Epithelial cell of prostate (primary cell): Measurements from ENCODE around the gene DDX31.

Experiments
- DNase-seq: peaks from one replicate; pipeline ENCODE4 v3.0.0-alpha.2; 2011; ENCODE audit warnings: low read depth, low spot score
- H3K27ac ChIP-seq: fragments of 450-650 bp; 2 replicates; pipeline ENCODE4 v1.5.1; 2017; ENCODE audit warnings: mild to moderate bottlenecking

The DDX31 gene

DNA sequence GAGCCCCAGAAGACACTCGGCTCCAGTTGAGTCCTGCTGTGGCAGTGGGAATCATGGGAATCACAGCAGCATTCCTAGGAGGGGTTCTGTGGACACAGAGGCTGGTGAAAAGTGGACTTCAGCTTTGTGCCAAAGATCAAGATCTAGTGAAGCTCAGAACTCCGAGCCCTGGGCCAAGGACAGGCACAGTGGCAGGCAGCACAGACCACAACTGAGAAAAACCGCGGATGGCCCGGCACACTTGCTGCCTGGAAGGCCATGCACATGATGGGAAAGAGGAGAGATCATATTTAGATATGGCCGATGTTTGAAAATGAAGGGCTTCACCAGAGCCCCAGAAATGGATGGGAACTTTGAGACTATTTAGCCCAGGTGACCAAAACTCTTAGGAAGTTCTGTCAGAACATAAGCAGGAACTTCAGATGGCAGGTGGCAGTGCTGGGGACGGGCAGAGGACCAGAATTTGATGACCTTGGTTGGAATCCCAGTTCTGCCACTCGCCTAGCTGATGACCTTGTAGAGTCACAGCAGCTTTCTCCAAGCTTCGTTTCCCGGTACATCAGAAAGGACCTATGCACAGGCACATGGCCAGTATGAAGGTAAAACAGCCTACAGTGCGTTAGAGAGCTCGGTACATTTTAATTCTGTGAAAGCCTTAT lies 69.3 kb downstream of the DDX31 start:
- no peak overlapping the region for H3K27ac ChIP-seq
- no peak for DNase-seq

DNA sequence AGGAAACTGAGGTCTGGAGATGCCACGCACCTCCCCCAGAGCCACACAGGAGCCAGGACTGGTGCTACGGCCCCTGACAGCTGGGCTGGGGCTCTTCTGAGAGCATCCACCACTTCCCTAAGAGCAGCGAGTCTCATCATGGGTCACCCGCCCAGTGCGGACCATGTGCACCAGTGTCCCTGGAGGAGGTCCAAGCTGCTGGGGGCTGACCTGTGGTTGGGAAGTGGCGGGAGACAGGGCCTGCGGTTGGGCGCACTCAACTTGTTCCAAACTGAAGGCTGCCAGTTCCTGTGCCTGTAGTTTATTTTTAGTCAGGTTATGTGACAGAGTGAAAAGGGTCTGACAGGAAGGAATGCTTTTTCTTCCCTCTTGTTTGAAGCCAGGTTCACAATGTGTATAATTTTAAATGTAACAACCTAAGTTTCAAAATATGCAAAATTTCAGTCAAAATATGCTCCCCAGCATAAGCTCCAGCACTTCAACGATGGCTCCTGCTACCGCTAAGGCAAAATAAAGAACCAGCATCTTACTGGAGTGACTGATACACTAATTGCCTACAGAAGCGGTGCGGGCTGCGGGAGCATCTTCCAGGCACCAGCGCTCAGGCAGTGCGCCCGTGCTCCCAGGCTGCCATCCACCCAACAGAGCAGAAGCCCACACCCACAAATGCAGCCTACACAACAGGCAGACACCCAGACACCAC lies 72.6 kb downstream of the DDX31 start:
- DNase-seq, result no peak
- no peak overlapping the region for H3K27ac ChIP-seq

DNA sequence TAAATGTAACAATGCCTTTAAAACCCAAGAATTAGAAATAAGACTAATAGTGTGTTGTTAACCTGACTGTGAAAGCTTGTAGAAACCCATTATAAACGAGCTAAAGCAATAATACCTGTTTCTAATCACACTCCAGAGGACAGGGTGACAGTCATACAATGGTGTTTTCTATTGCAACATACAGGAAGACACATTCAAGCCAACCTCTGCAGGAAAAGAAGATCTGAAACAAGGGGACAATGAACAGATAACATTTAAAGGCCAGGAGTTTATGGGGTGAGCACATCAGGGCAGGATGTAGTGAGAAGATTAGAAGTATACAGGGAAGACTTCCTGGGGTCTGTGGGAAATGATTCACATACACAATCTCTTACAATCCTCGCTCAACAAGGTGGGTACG lies 73.6 kb downstream of the DDX31 start:
- DNase-seq, result no peak
- no peak overlapping the region for H3K27ac ChIP-seq

DNA sequence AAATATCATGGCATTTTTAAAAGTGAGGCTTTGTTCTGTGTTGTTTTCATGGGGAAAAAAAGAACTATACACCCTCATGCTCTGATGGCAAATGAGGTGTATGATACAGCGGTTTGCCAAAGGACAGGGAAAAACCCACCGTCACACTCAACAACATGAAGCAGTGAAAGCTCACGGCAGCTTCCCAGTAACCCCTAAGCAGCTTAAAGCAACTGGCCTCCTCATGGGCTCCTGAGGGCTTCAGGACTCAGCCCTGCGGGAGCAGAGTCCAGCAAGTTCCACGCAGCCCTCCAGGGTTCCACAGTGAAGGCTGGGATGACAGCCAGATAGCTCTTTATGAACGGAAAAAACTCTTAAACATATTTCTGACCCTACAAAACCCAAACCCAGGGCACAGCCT lies 74.5 kb downstream of the DDX31 start:
- DNase-seq, result no peak
- H3K27ac ChIP-seq, result no peak overlapping the region

DNA sequence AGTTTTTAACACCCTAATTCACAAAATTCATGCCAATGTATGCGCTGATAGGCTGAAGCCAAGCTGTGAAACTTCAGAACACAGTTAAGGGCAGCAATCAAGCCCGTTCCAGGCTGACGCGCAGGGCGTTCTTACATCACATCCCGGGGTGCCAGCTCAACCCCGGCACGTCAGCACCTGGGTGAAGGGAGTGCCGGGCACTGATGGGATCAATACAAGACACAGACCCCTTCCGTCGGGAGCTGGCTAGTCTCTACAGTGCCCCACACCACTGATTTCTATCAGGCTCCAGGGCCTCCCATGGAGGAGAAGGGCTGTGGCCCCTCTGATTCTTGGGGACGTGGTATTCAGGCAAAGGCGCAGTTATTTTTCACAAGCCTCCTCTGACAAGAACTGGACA lies 75.4 kb downstream of the DDX31 start:
- no peak for DNase-seq
- no peak overlapping the region for H3K27ac ChIP-seq

DNA sequence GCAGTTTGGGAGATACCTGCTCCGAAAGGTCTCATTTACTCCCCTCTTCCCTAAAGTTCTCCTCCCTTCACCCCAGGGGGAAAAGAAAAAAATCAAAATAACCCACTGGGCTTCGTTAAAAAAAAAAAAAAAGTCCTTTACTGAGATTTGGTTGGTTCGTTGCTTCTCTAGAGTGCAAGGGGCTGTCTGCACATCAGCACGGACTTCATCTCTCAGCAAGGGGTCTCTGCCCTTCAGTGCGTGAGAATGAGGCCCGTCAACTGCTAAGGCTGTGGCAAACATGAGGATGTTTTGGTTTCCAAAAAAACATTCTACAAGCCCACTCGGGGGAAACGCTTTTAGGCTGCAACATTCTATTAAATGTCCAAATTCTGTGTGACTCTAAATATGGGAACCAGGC lies 77.3 kb downstream of the DDX31 start:
- DNase-seq, result no peak
- H3K27ac ChIP-seq, result no peak overlapping the region

DNA sequence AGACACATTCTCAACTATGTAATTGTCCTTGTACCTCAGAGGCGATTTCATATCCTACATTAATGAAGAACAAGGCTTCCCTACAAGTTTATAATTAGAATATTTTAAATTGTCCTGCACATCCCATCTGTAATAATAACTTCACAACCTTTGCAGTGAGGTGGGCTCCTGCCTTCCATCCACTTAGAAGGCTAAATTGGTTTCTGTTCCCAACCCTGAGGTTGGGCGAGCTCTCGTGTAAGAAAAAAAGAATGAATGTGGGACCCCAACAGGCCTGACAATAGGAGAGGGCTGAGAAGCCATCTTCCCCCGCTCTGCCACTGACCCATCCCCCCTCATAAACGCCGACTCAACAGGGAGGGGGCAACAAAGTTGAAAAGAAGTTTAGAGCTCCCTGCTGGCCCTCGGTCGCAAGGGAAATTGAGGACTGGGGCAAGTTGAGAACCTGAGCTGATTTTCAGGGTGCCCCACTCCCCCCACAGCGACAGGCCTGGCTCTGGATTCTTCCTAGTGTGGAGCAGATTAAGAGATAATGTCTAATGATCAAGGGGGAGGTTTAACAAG lies 78.0 kb downstream of the DDX31 start:
- DNase-seq, result no peak

DNA sequence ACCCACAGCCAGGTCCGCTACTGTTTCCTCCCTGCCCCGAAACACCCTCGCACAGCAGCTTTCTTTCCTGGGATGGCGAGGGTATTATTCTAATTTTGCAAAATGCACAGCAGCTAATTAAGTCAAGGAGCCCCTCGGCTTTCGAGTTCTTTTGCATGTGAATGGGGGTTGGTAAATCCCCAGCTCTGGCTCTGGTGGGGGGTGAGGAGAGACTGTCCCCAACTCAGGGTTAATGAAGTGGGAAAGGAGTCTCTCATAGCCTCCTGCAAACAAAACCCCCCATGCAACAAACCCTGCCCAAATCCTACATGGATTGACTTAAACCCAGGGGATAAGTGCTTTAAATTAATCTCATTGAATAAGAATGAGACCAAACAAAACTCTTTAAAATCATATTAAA lies 78.5 kb downstream of the DDX31 start:
- DNase-seq, result no peak
- no peak overlapping the region for H3K27ac ChIP-seq

More for the DNA sequence above, 78.0 kb downstream of the DDX31 start:
- H3K27ac ChIP-seq, result no peak overlapping the region

DNA sequence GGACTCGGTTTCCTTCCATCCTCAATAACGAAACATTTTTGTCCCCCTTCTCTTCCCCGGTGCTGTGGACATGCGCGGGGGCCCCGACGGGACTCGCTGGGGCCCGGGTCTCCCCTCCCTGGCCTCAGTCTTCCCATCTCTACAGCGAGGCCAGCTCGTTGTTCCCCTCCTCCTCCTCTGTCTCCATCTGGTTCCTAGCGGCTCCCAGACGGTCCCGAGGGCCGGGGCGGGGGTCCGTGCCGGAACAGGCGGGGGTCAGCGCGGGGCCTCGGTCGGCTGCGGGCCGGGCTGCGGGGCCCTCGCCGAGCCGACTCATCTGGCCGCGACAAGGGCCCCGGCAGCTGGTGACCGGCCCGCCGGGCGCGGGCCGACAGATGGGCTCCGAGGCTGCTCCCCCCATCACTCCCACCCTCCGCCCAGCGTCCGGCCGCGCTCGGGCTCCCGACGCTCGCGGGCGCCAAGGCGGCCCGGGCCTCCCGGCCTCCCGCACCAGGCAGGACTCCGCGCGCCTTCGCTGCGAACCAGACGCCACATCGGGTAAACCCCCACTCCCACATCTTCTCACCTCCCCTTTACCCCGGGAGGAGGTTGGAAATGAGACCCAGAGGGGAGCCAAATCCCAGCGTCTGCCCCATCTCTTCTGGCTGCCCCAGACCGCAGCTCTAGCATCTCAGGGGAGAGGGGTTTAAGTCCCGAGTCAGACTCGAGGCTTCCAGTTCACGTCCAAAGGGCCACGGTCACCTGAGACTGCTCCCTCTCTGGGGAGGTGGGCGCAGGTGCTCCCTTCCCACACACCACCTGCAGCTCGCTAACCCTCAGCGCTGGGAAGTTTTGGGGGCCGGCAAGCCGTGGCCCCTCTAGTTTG lies 79.2 kb downstream of the DDX31 start:
- no peak for DNase-seq

DNA sequence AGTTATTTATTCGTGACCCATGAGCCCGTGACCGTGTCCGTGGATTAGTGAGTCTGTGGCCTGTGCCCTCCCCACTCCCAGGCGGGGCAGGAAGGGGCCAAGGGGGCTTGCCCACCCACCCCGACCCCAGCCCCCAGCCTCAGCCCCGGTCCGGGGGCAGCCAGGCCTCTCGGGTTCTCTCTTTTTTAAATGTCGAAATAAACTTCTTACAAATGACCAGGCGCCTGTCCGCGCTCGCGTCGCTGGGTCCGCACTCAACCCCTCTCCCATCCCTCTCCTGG lies 79.8 kb downstream of the DDX31 start:
- DNase-seq, result no peak
- H3K27ac ChIP-seq, result no peak overlapping the region

More for the DNA sequence above, 79.2 kb downstream of the DDX31 start:
- H3K27ac ChIP-seq, result no peak overlapping the region

DNA sequence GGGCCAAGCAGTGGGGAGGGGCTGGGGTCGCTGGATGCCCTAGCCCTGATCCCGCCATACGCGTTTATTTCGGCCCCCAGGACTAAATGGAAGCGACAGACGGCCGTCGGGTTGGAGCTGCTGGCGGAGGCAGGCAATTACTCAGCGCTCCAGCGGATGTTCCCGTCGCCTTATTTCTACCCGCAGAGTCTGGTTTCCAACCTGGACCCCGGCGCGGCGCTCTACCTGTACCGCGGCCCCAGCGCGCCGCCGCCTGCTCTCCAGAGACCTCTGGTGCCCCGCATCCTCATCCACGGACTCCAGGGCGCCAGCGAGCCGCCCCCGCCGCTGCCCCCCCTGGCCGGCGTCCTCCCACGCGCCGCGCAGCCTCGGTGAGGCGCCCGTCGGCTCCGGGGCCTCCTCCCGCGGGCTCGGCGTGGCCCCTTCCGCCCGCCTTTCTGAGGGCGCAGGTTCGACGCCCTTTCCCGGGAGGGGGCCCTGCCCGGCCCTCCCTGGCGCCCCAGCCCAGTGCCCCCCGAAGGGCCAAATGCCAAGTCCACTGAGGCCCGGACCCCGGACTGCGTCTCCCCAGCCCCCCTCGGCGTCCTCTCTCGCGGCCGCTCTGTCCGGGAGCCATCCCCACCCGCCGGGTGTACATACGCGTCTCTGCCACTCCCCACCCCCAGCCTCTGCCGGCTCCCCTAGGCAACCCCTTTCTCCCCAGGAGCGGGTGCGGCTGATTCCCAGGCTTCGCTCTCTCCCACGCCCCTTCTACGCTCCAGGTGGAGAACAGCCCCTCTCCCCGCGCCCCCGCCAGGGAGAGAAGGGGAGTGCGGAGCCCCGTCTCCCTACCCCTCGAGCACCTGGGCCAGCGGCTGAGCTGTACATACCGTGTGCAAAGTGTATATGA lies 80.4 kb downstream of the DDX31 start:
- no peak overlapping the region for H3K27ac ChIP-seq
- DNase-seq, result no peak

DNA sequence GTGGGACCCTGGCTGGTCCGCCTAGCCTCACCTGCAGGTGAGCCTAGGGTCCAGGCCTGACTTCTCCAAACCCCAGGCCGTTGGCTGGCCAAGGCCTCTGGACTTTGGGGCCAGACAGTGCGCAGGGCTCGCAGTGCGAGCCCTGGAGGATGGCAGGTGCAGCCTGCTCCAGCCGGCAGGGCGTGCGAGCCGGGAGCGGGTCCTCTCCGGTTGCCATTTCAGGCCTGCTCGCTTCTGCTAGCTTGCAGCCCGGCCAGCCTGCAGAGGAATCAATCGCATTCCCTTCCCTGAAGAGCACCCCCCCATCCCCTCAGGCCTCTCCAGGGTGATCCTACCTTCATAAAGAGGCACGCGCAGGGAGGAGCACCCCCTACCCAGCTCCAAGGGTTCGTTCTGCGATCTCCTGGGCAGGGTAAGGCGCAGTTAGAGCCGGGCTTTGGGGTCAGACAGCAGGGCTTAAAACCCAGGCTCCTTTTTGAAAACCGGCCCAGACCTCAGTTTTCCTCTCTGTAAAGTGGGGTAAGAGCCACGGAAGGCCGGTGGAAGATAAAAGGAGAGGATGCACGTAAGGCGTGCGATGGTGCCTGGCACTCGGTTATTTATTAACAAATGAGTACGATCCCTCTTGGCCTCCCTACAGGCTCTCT lies 81.2 kb downstream of the DDX31 start:
- no peak for DNase-seq
- H3K27ac ChIP-seq, result no peak overlapping the region

DNA sequence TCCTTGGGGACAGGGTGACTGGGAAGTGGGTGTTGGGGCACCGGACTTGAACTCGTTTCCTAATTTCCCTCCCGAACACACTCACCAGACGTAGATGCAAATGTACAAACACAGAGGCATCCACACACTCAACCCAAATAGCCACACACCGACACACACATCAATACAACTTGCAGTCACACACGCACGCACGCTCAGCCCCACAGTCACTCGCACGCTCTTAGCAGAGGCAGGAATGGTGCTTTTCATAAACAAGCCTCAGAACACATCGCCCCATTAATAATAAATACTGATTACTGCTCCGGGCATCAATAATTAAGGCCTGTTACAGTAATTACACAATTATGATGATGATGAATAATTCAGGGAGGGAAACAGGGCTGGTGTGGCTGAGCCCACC lies 81.7 kb downstream of the DDX31 start:
- no peak for DNase-seq
- H3K27ac ChIP-seq, result no peak overlapping the region

DNA sequence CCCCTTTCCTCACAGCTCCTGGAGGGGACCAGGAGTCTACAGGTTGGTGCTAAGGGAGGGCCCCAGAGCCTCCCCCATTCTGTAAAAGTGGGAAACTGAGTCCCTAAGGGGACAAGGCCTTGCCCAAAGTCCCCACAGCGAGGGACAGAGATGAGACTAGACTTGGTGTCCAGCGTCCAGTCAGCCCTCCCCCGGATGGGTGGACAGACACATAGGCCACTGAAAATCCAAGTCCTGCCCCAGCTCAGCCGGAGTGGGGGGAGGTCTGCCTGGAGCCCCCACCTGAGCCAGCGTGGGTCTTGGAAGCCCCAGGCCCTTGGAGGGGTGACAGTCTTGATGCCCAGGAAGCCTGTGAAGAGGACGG lies 82.2 kb downstream of the DDX31 start:
- no peak for DNase-seq
- H3K27ac ChIP-seq, result no peak overlapping the region

DNA sequence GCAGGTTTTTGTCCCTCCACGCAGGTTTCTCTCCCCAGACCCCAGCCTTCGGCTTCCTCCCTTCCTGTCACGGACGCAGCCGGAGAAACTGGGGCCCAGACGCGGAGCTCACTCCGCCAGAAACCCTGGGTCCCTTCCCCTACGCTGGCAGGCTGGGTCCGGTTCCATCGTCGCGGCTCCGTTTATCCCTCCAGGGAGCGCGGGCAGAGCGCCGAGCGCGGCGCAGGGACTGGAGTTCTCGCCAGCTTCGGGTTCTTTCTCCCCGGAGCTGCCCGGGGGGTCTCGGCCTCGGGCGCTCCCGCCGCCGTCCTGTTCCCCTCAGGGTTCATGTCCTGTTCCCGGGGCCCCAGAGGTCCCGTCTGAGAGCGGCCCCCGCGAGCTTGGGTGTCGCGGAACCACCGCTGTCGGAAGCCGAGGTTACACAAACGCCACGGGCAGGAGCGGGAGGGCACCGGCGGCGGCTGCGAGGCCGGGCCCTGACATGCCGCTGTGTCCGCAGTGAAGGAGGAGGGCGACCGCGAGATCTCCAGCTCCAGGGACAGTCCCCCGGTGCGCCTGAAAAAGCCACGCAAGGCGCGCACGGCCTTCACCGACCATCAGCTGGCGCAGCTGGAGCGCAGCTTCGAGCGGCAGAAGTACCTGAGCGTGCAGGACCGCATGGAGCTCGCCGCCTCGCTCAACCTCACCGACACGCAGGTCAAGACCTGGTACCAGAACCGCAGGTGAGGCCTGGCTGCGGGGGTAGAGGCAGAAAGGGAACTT lies 82.8 kb downstream of the DDX31 start:
- DNase-seq, result no peak
- H3K27ac ChIP-seq, result no peak overlapping the region

DNA sequence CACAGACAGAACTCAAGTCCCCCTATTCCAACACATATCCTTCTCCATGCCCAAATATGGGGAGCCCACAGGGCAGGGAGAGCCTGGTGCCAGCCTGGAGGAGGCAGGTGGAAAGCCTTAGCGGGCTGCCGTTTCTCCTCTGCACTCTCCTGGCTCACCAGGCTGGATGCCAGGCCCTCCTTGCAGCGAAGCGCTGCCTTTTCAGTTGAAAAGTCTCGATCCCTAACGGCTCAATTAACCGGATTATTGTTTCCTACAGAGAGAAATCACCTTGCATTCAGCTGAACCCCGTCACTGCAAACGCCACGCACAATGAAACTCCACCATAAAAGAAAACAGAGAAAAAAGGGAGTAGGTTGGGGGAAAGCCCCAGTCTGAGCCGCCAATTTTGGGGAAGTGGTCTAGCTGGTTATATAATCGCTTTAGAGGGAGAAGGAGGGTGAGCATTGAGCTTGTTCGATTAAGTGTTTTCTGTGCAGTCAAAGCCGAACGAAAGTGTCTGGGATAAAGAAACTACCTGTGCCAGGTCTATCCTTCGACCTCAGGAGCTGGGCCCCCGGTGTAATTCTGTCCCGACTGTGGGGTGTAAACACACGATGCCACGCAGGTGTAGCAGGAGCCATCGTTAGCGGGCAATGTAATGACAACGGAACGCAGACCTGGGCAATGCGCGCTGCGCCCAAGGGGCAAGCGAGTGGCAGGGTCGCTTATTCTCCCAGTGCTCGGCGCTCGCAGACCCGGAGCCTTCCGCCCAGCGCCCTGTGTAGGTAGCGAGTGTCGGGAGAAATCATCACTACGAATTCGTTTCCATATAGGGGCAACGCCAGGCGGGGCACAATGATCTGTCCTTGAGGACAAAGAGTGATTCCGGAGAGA lies 83.6 kb downstream of the DDX31 start:
- no peak for DNase-seq
- no peak overlapping the region for H3K27ac ChIP-seq

DNA sequence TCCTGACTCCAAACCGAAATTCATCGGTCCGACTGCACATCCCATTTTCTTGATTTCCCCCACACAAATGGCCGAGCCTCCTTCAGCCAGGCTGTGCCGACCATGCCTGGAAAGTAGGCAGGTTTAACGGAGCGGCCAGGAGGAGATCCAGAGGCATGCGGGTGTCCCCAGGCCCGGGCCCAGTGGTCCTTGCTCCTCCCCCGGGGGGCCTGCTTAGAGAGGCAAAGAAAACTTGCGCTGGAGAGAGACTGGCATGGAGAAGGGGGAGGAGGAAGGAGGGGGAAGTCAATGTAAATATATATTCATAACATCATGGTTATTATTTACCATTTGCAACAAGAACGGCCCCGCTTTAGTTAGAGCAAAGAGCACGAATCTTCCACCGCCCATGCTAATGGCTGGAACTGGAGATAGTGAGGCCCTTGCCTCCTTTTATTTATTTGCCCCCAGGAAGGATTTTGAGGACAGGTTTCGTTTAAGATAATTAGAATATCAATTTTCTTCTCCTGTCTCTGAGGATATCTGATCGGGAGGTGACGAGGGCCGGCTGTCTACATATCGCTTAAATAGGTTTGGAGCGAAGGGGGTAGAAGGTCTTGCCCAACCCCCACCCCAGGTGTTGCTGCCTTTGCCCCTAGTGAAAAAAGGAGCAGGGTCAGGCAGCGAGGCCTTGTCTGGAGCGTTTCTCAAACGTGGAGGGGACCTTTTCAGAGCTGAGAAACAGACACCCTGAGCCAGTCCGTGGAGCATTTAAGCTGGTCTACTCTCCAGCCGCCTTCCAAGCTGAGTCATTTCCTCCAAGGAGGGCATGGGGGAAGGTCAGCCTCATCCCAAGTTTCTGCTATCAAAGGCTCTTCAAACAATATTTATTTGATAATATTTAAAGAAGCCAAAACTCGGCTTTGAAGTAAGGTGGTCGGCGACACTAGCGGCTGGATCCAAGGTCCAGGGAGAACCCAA lies 84.9 kb downstream of the DDX31 start:
- no peak overlapping the region for H3K27ac ChIP-seq
- no peak for DNase-seq
